ENCODE measurements around the gene KATNA1. TPM values are rescaled to one million over a fixed set of nuclear protein-coding genes. Genes with fewer than 3 reads are reported as not detected.

KATNA1 gene
- polyA plus RNA-seq, 3 donors, result 31.5 to 34.3 (median 32.8) TPM

GRCh38 chr6:149614337-149614736, 34.2 kb downstream of the KATNA1 start:
- DNase-seq (ENCODE audit: low read depth in 3 of 3, low spot score in 2 of 3), result no peak

DNA sequence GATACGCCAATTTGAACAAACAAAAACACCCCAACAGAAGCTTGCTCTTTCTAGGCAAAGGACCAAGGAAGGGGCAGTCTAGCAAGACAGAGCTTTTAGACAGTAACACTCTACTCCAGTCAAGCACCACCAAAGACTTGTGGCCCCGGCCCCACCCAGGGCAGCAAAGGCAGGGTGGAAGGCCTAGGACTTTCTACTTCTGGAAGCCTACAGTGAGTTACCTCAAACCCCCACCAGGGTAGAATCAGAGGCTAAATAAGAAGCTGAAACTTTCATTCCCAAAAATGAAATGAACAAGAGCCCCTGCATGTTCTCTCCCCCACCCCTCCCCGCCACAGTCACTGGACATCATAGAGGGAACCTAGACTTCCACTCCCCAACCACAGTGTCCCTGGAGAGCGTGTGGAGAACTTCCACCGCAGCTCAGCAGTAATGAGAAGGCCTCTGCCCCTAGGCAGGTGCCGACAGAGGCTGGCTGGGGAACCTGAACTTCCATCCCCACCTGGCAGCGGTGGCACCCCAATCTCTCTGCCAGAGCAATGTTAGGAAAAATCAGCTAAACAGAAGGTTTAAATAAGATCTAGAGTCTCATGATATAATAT, 40.0 kb downstream of the KATNA1 start:
- no peak for DNase-seq (ENCODE audit: low read depth in 3 of 3, low spot score in 2 of 3)

- no peak for DNase-seq (ENCODE audit: low read depth in 3 of 3, low spot score in 2 of 3)
Measured at GRCh38 chr6:149600508-149600907, 48.0 kb downstream of the KATNA1 start.

GRCh38 chr6:149593408-149593807, 55.1 kb downstream of the KATNA1 start:
- DNase-seq (ENCODE audit: low read depth in 3 of 3, low spot score in 2 of 3), result peak in 2 of 3 donors; percentile 5 to 16

DNA sequence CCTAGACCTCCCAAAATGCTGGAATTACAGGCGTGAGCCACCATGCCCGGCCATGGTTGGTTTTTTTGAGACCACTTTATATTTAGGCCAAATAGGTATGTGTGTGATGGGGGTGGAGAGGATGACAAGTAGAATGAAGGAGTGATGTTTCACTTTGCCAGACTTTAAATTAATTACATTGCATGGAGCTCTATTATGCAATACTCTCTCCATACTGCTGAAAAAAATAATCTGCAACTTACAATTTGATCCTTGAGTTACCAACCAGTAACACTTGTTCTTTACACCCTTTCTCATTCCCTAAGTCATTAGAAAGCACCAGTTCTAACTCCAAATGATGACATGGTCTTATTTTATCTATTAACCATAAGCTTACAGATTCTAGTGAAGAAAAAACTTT, 55.5 kb downstream of the KATNA1 start:
- DNase-seq (ENCODE audit: low read depth in 3 of 3, low spot score in 2 of 3), result no peak

- no peak for DNase-seq (ENCODE audit: low read depth in 3 of 3, low spot score in 2 of 3)
Measured at GRCh38 chr6:149586149-149586548, 62.4 kb downstream of the KATNA1 start.

DNA sequence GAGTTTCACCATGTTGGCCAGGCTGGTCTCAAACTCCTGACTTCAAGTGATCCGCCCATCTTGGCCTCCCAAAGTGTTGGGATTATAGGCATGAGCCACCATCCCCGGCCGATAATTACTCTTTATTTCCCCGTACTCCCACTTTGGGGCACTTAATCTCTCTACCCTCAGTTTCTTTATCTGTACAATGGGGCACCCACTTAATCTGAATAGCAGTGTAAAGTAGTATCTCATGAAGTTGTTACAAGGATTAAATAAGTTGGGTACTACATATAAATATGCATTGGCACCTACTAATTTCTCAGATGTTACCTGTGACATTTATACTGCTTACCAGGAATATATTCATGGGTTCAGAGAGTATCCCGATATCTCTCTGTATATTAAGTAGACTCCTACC, 67.2 kb downstream of the KATNA1 start:
- no peak for DNase-seq (ENCODE audit: low read depth in 3 of 3, low spot score in 2 of 3)

- no peak for DNase-seq (ENCODE audit: low read depth in 3 of 3, low spot score in 2 of 3)
Measured at GRCh38 chr6:149580880-149581279, 67.6 kb downstream of the KATNA1 start.

GRCh38 chr6:149567945-149568585, 80.4 kb downstream of the KATNA1 start:
- no peak for DNase-seq (ENCODE audit: low read depth in 3 of 3, low spot score in 2 of 3)

GRCh38 chr6:149567194-149567586, 81.3 kb downstream of the KATNA1 start:
- DNase-seq (ENCODE audit: low read depth in 3 of 3, low spot score in 2 of 3), result no peak

DNA sequence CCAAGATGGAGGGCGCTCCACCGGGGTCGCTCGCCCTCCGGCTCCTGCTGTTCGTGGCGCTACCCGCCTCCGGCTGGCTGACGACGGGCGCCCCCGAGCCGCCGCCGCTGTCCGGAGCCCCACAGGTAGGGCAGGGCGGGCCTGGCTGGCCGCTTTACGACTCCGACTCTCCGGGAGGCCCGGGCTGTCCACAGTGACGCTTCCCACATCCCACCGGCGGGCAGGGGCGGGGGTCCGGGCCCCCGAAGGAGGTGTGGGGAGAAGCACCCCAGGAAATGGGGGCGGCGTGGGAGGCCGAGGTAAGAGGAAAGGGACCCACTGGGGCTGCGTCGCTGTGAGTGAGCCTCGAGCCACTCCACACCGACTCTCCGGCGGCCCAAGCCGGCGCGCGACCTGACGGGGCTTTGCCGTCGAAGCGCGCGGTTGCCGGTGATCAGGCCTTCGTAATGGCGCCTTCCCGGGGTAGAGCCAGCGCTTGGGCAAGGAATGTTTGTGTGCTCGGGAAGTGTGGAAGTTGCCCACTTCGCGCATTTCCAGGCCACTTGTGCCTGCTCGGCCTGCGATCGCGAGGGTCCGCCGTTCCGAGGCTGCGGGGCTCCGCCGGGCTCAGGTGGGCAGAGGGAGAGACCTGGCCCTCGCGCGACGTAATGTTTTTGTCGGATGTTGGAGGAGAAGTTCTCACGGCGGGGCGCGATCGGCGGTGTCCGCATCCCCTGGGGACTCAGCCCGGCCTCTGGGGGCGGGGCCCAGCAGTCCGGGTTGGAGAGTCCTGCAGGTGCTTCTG, 81.9 kb downstream of the KATNA1 start:
- DNase-seq (ENCODE audit: low read depth in 3 of 3, low spot score in 2 of 3), result peak in 1 of 3 donors; percentile 45

GRCh38 chr6:149565527-149566409, 82.7 kb downstream of the KATNA1 start, which contains the start of gene GINM1:
GINM1 (plus strand) TSS chr6:149566375; CDS start chr6:149566415, 40 bp downstream.
- DNase-seq (ENCODE audit: low read depth in 3 of 3, low spot score in 2 of 3), result peak; percentile 89 to 90 (median 89)

GRCh38 chr6:149563928-149564325, 84.6 kb downstream of the KATNA1 start:
- DNase-seq (ENCODE audit: low read depth in 3 of 3, low spot score in 2 of 3), result no peak

GRCh38 chr6:149563203-149563927, 85.1 kb downstream of the KATNA1 start:
- DNase-seq (ENCODE audit: low read depth in 3 of 3, low spot score in 2 of 3), result no peak

DNA sequence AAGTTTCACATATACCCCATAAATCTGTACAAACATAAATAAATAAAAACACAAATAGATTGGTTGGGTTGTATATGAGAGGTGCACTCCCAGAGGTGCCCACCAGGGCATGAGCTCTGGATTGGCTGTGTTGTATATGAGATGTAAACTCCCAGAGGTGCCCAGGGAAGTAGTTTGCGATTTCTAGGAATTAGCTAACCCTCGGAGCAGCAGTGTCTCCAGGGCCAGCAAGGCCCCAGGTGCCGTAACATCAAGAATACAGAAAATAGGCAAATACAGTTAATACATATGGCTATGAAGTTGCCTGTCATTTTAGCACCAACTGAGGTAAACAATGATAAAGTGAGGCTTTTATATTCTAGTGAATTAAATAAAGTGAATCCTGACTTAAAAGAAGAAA, 87.8 kb downstream of the KATNA1 start:
- no peak for DNase-seq (ENCODE audit: low read depth in 3 of 3, low spot score in 2 of 3)

GRCh38 chr6:149559389-149559788, 89.1 kb downstream of the KATNA1 start:
- no peak for DNase-seq (ENCODE audit: low read depth in 3 of 3, low spot score in 2 of 3)

GRCh38 chr6:149558029-149558428, 90.5 kb downstream of the KATNA1 start:
- no peak for DNase-seq (ENCODE audit: low read depth in 3 of 3, low spot score in 2 of 3)

GRCh38 chr6:149551920-149552319, 96.6 kb downstream of the KATNA1 start:
- DNase-seq (ENCODE audit: low read depth in 3 of 3, low spot score in 2 of 3), result no peak

GRCh38 chr6:149545754-149546471, 102.6 kb downstream of the KATNA1 start, which contains the start of gene PPIL4:
PPIL4 (minus strand) TSS chr6:149546043; CDS start chr6:149546005, 38 bp downstream.
- DNase-seq (ENCODE audit: low read depth in 3 of 3, low spot score in 2 of 3), result peak; percentile 88 to 90 (median 88)

Measured in right renal cortex interstitium (tissue), 3 donors.